ENCODE results near the gene VNN1. TPM values are rescaled to one million over a fixed set of nuclear protein-coding genes. Genes with fewer than 3 reads are reported as not detected.

The VNN1 gene
- total and polyA plus RNA-seq, 7 donors, result 0.83 to 3.2 (median 2.5) TPM; not detected in 1

DNA sequence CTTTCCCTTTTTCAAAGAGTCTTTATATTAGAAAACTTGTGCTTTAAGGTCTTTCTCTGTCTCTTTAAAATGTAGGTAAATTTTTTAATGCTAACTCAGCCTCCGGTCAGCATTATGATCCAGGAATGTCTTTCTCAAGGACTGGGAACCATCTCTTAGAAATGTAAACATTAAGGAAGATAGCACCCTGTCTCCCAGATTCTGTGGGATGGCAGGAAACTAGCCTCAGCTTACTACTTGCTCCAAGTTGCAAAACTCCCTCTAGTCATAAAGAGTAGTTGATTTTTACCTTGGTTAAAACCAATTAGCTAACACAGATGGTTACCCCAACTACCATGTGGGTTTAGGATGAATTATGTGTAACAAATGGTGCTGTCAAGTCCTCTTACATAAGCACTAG is 50.2 kb downstream of the VNN1 start:
- Histone ChIP-seq H3K9me3 (no peaks in the 10 kb centered on the region), H3K4me3 (no peak overlapping the region), H3K27ac (no peak overlapping the region), H3K27me3 (no peaks in the 10 kb centered on the region), H3K4me1 (no peaks in the 10 kb centered on the region), H3K36me3 (no peaks in the 10 kb centered on the region)
- no peak for DNase-seq
- TF ChIP-seq, protein P1, sequence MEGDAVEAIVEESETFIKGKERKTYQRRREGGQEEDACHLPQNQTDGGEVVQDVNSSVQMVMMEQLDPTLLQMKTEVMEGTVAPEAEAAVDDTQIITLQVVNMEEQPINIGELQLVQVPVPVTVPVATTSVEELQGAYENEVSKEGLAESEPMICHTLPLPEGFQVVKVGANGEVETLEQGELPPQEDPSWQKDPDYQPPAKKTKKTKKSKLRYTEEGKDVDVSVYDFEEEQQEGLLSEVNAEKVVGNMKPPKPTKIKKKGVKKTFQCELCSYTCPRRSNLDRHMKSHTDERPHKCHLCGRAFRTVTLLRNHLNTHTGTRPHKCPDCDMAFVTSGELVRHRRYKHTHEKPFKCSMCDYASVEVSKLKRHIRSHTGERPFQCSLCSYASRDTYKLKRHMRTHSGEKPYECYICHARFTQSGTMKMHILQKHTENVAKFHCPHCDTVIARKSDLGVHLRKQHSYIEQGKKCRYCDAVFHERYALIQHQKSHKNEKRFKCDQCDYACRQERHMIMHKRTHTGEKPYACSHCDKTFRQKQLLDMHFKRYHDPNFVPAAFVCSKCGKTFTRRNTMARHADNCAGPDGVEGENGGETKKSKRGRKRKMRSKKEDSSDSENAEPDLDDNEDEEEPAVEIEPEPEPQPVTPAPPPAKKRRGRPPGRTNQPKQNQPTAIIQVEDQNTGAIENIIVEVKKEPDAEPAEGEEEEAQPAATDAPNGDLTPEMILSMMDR (IDR thresholded peaks at IDR 0.05), result no peak
- TF ChIP-seq EP300 (IDR thresholded peaks at IDR 0.05) (no peak), POLR2A (IDR thresholded peaks at IDR 0.05) (no peak), POLR2AphosphoS5 (IDR thresholded peaks at IDR 0.05) (no peak)
- WGBS, 2 donors, result 67 to 77% methylated on average over 1 of the region's 1 CpG
- intact Hi-C loops (cut with DNase I), result no loop called here

DNA sequence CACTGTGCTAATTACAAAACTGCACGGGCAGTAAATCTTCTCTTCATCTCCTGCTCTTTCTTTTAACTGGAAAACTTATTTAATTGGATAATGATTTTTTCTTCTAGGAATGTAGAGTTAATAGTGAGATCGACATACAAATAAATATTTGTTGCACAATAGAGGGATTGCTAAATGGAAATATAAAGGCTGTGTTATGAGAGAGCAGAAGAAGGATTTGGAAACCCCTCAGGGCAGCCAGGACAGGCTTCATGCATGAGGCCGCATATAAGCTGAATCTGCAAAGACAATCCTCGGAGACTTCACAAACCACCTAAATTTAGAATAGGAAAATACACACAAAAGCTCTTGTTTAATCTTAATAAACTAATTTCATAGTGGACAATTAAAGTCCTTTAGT is 51.9 kb downstream of the VNN1 start:
- Histone ChIP-seq H3K4me1 (no peaks in the 10 kb centered on the region), H3K4me3 (no peak overlapping the region), H3K27me3 (no peaks in the 10 kb centered on the region), H3K27ac (no peak overlapping the region), H3K9me3 (no peaks in the 10 kb centered on the region), H3K36me3 (no peaks in the 10 kb centered on the region)
- DNase-seq, result no peak
- WGBS, 2 donors, result 79 to 89% methylated on average over 4 of the region's 4 CpGs
- intact Hi-C loops (cut with DNase I), result no loop called here
- TF ChIP-seq POLR2A (IDR thresholded peaks at IDR 0.05), result no peak
- TF ChIP-seq, protein P1 (IDR thresholded peaks at IDR 0.05), result no peak
- no peak for TF ChIP-seq POLR2AphosphoS5 (IDR thresholded peaks at IDR 0.05)
- no peak for TF ChIP-seq EP300 (IDR thresholded peaks at IDR 0.05)

- no peak within 1 kb of the TSS for H3K4me3 ChIP-seq
- no peaks in the 10 kb centered on the region for H3K9me3 ChIP-seq
- 68 to 97% methylated on average over 3 of the region's 3 CpGs for WGBS, 2 donors
These were observed 54.8 kb downstream of the VNN1 start, which contains the start of gene TAAR1 for GRCh38 chr6:132659082-132659481. Gene TAAR1, minus strand, starts transcription at chr6:132659182. Its CDS starts 13,179 bp downstream, at chr6:132646003.

GRCh38 chr6:132651062-132651461 is 62.8 kb downstream of the VNN1 start:
- TF ChIP-seq EP300 (IDR thresholded peaks at IDR 0.05), result no peak
- TF ChIP-seq POLR2A (IDR thresholded peaks at IDR 0.05), result no peak
- TF ChIP-seq, protein P1 (IDR thresholded peaks at IDR 0.05), result no peak
- TF ChIP-seq POLR2AphosphoS5 (IDR thresholded peaks at IDR 0.05), result no peak
- Histone ChIP-seq H3K4me3 (no peak overlapping the region), H3K36me3 (no peaks in the 10 kb centered on the region), H3K4me1 (no peaks in the 10 kb centered on the region), H3K27me3 (no peaks in the 10 kb centered on the region), H3K27ac (no peak overlapping the region), H3K9me3 (no peaks in the 10 kb centered on the region)
- no peak for DNase-seq
- 81 to 86% methylated on average over 3 of the region's 3 CpGs for WGBS, 2 donors
- intact Hi-C loops (cut with DNase I), result no loop called here

More at GRCh38 chr6:132659082-132659481, 54.8 kb downstream of the VNN1 start, which contains the start of gene TAAR1:
- Histone ChIP-seq H3K27ac (no peak within 1 kb of the TSS), H3K36me3 (no peaks in the 10 kb centered on the region), H3K4me1 (no peaks in the 10 kb centered on the region), H3K27me3 (no peaks in the 10 kb centered on the region)
- intact Hi-C loops (cut with DNase I), result no loop called here
- TF ChIP-seq EP300 (IDR thresholded peaks at IDR 0.05) (no peak), POLR2A (IDR thresholded peaks at IDR 0.05) (no peak)
- no peak for DNase-seq

GRCh38 chr6:132650429-132650828 is 63.4 kb downstream of the VNN1 start:
- H3K4me3 ChIP-seq, result no peak overlapping the region
- no peak overlapping the region for H3K27ac ChIP-seq
- H3K36me3 ChIP-seq, result no peaks in the 10 kb centered on the region
- 88 to 94% methylated on average over 1 of the region's 1 CpG for WGBS, 2 donors
- no peaks in the 10 kb centered on the region for H3K9me3 ChIP-seq
- no peak for DNase-seq
- intact Hi-C loops (cut with DNase I), result no loop called here
- no peaks in the 10 kb centered on the region for H3K27me3 ChIP-seq
- no peak for TF ChIP-seq POLR2AphosphoS5 (IDR thresholded peaks at IDR 0.05)
- TF ChIP-seq, protein P1 (IDR thresholded peaks at IDR 0.05), result no peak
- TF ChIP-seq POLR2A (IDR thresholded peaks at IDR 0.05), result no peak
- H3K4me1 ChIP-seq, result no peaks in the 10 kb centered on the region
